Esophagus squamous epithelium (tissue), 4 donors: ENCODE measurements around the gene PIBF1.

Experiments
- CTCF ChIP-seq, 6 experiments: fragments of 450-650 bp in 4 of 6; fragments of 200-600 bp in 2 of 6; sonication (generic) in 2 of 6; IDR thresholded peaks; one replicate each; pipeline ENCODE4 v1.5.1; 2016 to 2019; ENCODE audit warnings: antibody characterized with exemption in 6 of 6, mild to moderate bottlenecking in 4 of 6, moderate library complexity in 4 of 6
- POLR2A ChIP-seq, 4 donors: fragments of 450-650 bp; IDR thresholded peaks; one replicate each; pipeline ENCODE4 v1.6.1; 2017; ENCODE audit warnings: antibody characterized with exemption in 4 of 4, mild to moderate bottlenecking in 4 of 4, moderate library complexity in 3 of 4

DNA sequence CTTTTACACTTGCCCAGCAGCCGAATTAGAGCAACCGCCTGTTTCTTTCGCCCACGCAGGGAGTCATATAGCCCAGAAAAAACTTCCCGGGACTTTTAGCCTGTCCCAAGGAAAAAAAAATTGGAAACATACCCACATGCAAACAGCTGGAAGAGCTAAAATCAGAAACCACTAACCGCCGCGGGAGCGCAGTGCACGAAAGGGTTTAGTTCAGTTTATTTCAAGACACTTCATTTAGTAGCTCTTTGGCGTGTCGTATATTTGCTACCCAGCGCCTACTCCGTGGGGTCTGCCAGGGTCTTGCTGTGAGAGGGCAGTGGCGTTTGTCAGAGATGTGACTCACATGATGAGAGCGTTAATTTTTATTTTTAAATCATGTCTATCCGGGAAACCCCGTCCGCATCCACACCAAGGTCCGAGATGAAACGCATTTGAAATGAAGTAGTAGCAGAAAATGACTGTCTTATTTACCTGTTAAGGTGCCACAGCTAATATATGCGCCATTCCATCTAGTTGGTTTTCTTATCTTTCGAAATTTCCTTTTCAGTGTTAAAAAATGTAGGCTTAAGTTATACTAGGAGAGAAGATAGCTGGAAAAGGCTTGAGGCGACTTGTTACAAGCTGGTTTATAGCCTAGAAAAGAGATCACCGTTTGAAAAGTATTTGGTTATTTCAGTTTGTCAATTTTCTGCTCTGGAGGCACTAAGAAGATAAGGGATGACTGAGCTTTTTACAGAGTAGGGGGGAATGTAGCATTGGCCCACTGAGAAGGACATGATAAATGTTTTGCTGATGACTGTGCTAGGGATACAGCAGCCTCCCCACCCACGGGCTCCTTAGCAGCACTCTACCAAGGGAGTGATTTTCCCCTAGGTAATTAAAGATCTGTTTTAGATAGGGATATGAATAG lies 278.6 kb downstream of the PIBF1 start:
- no peak for TF ChIP-seq POLR2A (IDR thresholded peaks at IDR 0.05)
- TF ChIP-seq CTCF (IDR thresholded peaks at IDR 0.05): no peak
